Glutamatergic neuron (in vitro differentiated cells): ENCODE measurements around the gene STOX1. TPM values are rescaled to one million over a fixed set of nuclear protein-coding genes. Genes with fewer than 3 reads are reported as not detected.

Source experiments
- DNase-seq: peaks from one replicate; pipeline ENCODE4 v3.0.0; 2022
- H3K27ac Mint-ChIP-seq: one replicate; pipeline ENCODE4 v1.8.0; 2020; ENCODE audit warnings: mild to moderate bottlenecking, mixed read lengths, inconsistent platforms; ENCODE audit not compliant: unreplicated experiment
- H3K27me3 Mint-ChIP-seq: one replicate; pipeline ENCODE4 v1.8.0; 2020; ENCODE audit warnings: mild to moderate bottlenecking, moderate library complexity, mixed read lengths, inconsistent platforms; ENCODE audit not compliant: unreplicated experiment
- H3K36me3 Mint-ChIP-seq: one replicate; pipeline ENCODE4 v1.8.0; 2020; ENCODE audit warnings: mild to moderate bottlenecking, mixed read lengths, inconsistent platforms; ENCODE audit not compliant: unreplicated experiment
- H3K4me1 Mint-ChIP-seq: one replicate; pipeline ENCODE4 v1.8.0; 2020; ENCODE audit warnings: mild to moderate bottlenecking, low read depth, mixed read lengths, inconsistent platforms; ENCODE audit not compliant: unreplicated experiment
- H3K4me3 Mint-ChIP-seq: one replicate; pipeline ENCODE4 v1.8.0; 2020; ENCODE audit warnings: mild to moderate bottlenecking, mixed read lengths, inconsistent platforms; ENCODE audit not compliant: unreplicated experiment
- H3K9me3 Mint-ChIP-seq: one replicate; pipeline ENCODE4 v1.8.0; 2020; ENCODE audit warnings: mild to moderate bottlenecking, moderate library complexity, mixed read lengths, inconsistent platforms; ENCODE audit not compliant: unreplicated experiment
- total RNA-seq: library from RNA; stranded (reverse); fragmentation: NEBNext Ultra II Directional; extraction: Animal tissue kit (Norgen Biotek cat#: 25700); gene quantifications from one replicate; pipeline ENCODE4 v1.2.1, GENCODE V29; 2021; ENCODE audit not compliant: unreplicated experiment
- TF ChIP-seq, protein P1 (sequence below): fragments of 200-600 bp; sonication (generic); IDR thresholded peaks from one replicate; pipeline ENCODE4 v1.5.0; 2021; ENCODE audit not compliant: partially characterized antibody, unreplicated experiment

STOX1 gene
- total RNA-seq, 1 donor from 2014 or later, result 0.47 TPM

DNA sequence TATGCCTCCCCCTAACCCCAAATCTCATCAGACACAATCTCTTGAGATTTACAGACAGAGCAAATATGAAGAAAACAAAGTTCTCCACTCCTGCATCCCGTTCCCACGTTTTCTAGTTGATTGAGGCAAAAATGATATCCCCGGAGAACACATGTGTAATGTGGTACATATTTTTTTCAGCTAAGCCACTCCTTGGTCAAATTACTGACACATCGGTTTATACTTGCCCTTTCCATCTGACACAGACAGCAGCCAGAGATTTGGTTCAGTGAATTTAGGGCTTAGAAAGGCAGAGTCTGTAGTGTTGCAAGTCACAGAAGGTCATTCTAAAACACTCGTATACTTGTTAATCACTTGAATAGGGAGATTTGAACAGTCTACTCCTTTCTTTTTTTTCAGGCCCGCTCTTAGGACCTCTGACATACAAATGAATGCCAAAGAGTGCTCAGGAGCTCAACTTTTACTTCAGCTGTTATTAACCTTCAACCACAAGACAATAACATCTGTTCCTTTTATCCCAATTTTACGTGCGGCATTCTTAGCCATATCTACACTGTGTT, 71.9 kb downstream of the STOX1 start:
- Mint-ChIP-seq H3K4me3 (peak overlapping the region; percentile 9), H3K27me3 (peaks cover 5% of the 10 kb centered on the region)

DNA sequence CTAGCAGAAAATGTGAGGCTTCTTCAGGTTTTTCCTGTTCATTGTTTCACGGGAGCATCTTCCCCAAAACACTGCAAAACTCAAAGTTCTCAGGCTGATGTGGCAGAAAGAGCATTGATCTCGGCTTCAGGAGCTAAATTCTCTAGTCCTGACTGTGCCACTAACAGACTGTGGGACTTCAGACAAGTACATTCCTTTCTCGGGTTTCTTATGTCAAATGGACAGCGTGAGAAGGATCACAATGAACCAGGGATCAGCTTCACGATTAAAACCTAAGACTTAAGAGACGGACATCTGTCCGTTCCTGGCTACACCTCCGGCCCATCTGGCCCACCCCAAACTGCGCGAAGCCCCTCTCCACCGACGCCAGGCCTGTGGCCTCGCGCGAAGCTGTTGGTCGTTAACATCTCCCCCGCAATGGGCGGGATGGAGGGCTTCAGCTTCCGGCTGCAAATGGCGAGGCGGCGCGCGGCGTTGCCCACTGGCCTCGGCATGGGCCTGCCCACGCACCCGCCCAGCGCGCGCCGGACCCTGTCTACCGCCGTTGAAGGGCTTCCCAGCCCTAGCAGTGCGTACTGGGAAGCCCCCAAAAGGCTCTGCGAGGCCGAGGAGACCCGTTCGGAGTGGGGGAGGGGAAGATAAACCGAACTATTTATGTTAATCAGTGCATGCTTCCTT, 73.2 kb downstream of the STOX1 start:
- TF ChIP-seq, protein P1, sequence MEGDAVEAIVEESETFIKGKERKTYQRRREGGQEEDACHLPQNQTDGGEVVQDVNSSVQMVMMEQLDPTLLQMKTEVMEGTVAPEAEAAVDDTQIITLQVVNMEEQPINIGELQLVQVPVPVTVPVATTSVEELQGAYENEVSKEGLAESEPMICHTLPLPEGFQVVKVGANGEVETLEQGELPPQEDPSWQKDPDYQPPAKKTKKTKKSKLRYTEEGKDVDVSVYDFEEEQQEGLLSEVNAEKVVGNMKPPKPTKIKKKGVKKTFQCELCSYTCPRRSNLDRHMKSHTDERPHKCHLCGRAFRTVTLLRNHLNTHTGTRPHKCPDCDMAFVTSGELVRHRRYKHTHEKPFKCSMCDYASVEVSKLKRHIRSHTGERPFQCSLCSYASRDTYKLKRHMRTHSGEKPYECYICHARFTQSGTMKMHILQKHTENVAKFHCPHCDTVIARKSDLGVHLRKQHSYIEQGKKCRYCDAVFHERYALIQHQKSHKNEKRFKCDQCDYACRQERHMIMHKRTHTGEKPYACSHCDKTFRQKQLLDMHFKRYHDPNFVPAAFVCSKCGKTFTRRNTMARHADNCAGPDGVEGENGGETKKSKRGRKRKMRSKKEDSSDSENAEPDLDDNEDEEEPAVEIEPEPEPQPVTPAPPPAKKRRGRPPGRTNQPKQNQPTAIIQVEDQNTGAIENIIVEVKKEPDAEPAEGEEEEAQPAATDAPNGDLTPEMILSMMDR, result no peak
- Mint-ChIP-seq H3K4me3 (peak overlapping the region; percentile 97), H3K4me1 (peaks cover 19% of the 10 kb centered on the region), H3K36me3 (no peaks in the 10 kb centered on the region), H3K27me3 (peaks cover 5% of the 10 kb centered on the region), H3K9me3 (peaks cover 4% of the 10 kb centered on the region), H3K27ac (peak overlapping the region; percentile 97)
- peak; percentile 83 for DNase-seq

More for the DNA sequence above, 71.9 kb downstream of the STOX1 start:
- Mint-ChIP-seq H3K27ac (peak overlapping the region; percentile 97), H3K4me1 (peaks cover 18% of the 10 kb centered on the region), H3K9me3 (peaks cover 4% of the 10 kb centered on the region), H3K36me3 (no peaks in the 10 kb centered on the region)
- TF ChIP-seq, protein P1, result no peak
- no peak for DNase-seq

DNA sequence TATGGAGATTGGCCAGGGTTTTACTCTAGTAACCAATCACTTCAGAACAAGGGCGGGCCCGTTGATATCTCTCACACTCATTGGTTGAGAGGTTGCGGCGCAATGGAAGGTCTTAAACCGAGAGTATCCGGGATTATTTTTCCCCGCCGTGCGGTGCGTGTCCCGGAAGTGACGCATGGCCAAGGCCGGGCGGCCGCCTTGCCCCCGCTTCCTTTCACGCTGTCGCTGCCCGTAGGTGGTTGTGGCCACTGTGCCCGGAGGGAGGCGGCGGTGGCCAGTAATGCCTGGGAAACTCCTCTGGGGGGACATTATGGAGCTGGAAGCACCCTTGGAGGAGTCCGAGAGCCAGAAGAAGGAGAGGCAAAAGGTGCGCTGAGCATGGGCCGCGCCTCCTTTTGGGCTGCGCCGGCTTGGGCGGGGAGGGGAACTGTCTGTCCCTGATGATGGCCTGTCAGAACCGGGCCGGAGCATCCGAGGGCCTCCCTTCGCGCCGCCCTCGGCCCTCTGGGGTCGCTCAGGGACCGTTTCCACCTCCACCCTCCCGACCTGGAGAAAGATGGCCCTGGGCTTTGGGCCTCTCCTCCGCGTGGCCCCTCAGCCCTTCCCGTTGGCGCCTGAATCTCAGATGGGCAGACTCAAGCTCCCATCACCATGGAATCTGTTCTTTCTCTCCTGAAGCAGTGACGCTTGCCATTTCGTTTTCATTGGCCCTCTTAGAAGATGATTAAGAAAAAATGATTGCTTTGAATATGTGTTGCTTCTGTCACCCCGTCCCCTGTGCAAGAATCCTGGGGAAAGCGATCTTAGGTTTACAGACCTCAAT, 74.0 kb downstream of the STOX1 start, which contains the start of gene DDX50:
DDX50 (plus strand) TSS at position 211 of the 823 bp plus-strand sequence; CDS start at position 281, 70 bp downstream.
- Mint-ChIP-seq H3K4me1 (peaks cover 19% of the 10 kb centered on the region), H3K36me3 (no peaks in the 10 kb centered on the region), H3K4me3 (peak within 1 kb of the TSS; percentile 97), H3K27ac (peak within 1 kb of the TSS; percentile 97), H3K9me3 (peaks cover 4% of the 10 kb centered on the region), H3K27me3 (peaks cover 5% of the 10 kb centered on the region)
- TF ChIP-seq, protein P1, result no peak
- peak; percentile 95 for DNase-seq

DNA sequence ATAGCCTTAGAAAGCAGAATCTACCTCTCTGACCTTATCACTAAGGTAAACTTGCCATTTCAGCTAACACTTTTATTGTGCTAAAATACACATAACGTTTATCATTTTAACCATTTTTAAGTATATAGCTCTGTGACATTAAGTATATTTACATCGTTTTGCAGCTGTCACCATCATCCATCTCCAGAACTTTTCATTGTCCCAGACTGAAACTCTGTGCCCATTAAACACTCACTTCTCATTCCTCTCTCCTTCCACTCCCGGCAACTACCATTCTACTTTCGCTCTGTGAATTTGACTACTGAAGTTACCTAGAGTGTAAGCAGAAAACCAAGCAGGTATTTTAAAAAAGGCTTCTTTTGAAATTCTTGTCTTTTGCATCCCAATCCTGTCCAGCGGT, 75.1 kb downstream of the STOX1 start:
- TF ChIP-seq, protein P1, result no peak
- Mint-ChIP-seq H3K27me3 (peaks cover 5% of the 10 kb centered on the region), H3K27ac (peak overlapping the region; percentile 45), H3K4me3 (peak overlapping the region; percentile 97), H3K36me3 (no peaks in the 10 kb centered on the region), H3K4me1 (peaks cover 19% of the 10 kb centered on the region), H3K9me3 (peaks cover 4% of the 10 kb centered on the region)
- DNase-seq, result no peak

DNA sequence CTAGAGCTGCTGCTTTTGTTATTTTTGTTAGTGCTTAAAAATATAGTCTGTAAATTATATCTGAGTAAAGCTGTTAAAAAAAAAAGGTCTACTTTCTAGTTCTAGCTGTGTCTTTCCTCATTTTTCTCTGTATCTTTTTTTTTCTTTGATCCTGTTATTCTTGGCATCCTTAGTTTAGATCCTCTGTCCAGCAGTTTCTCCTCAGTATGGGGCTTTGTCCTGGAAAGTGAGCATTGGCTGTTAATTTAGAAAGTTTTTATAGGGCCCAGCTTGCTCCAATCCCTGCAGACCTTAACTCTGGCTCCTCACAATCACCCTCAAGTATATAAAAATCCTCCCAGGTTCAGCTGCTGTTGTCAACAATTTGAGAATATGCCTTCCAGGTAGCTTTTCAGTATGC, 97.3 kb downstream of the STOX1 start:
- no peak overlapping the region for H3K27ac Mint-ChIP-seq
- H3K9me3 Mint-ChIP-seq, result no peaks in the 10 kb centered on the region
- H3K36me3 Mint-ChIP-seq, result no peaks in the 10 kb centered on the region
- H3K27me3 Mint-ChIP-seq, result peaks cover 2% of the 10 kb centered on the region
- TF ChIP-seq, protein P1, result no peak
- no peaks in the 10 kb centered on the region for H3K4me1 Mint-ChIP-seq
- no peak overlapping the region for H3K4me3 Mint-ChIP-seq
- DNase-seq, result no peak
